ENCODE data around the gene MGST2. TPM values are rescaled to one million over a fixed set of nuclear protein-coding genes. Genes with fewer than 3 reads are reported as not detected.

The MGST2 gene
- polyA plus RNA-seq, 3 donors: 41.7 to 221 (median 153) TPM

DNA sequence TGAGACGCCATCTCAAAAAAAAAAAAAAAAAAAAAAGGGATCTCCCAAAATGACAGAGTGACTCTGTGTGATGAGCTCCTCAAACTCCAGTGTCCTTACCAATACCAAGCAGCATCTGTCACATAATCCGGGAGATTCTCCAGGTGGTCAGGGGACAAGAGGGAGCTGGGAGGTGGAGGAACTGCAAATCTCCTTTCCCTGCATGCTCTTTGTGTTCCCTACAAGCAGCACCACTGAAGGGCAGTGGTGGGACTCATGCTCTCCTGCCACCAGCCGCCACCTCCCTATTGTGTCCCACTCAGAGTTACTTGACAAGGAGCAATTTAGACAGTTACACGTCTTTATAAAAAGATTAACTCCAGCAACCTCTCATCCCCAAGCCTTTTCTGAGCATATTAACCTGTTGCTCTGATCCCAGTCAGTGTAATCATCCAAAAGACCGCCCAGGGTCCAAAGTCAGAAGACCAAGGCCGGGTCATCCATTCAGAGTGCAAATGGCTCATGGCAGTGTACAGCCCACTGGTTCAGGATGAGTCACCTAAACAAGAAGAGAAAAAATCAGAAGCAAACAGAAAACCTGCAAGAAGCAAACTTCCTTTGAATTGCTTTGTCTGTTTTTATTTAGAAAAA lies 23.6 kb downstream of the MGST2 start:
- Histone ChIP-seq H4K20me1 (ENCODE audit: insufficient read depth, low read length) (no peaks in the 10 kb centered on the region), H3K27ac (ENCODE audit: low read depth in 1 of 2, low read length in 2 of 2) (peak overlapping the region; percentile 60 to 72), H3K9me3 (replicated peaks in 1 of 2; ENCODE audit: control insufficient read depth in 1 of 2, insufficient read depth in 1 of 2, low read length in 2 of 2) (no peaks in the 10 kb centered on the region), H3K4me1 (ENCODE audit: control insufficient read depth in 1 of 2, insufficient read depth in 2 of 2, low read length in 2 of 2) (peaks cover 39 to 61% of the 10 kb centered on the region in 2 donors), H3K4me3 (replicated peaks in 1 of 3; ENCODE audit: low read depth in 2 of 3, low read length in 3 of 3) (peak overlapping the region in 1 of 3 experiments; percentile 14), H3K79me2 (ENCODE audit: insufficient read depth, low read length) (peaks cover 78% of the 10 kb centered on the region), H3K4me2 (replicated peaks; ENCODE audit: extremely low read depth, low read length, poor library complexity, severe bottlenecking) (no peak overlapping the region), H2AFZ (ENCODE audit: insufficient read depth, low read depth, low read length, poor library complexity, severe bottlenecking) (no peak overlapping the region), H3K27me3 (ENCODE audit: control insufficient read depth in 2 of 2, insufficient read depth in 2 of 2, low read length in 2 of 2) (no peaks in the 10 kb centered on the region), H3K36me3 (replicated peaks in 1 of 2; ENCODE audit: control insufficient read depth in 1 of 2, insufficient read depth in 2 of 2, low read length in 2 of 2) (peaks cover 3 to 26% of the 10 kb centered on the region in 2 donors), H3K9ac (ENCODE audit: insufficient read depth, low read length, poor library complexity, severe bottlenecking) (no peak overlapping the region)
- TF ChIP-seq, protein P1, sequence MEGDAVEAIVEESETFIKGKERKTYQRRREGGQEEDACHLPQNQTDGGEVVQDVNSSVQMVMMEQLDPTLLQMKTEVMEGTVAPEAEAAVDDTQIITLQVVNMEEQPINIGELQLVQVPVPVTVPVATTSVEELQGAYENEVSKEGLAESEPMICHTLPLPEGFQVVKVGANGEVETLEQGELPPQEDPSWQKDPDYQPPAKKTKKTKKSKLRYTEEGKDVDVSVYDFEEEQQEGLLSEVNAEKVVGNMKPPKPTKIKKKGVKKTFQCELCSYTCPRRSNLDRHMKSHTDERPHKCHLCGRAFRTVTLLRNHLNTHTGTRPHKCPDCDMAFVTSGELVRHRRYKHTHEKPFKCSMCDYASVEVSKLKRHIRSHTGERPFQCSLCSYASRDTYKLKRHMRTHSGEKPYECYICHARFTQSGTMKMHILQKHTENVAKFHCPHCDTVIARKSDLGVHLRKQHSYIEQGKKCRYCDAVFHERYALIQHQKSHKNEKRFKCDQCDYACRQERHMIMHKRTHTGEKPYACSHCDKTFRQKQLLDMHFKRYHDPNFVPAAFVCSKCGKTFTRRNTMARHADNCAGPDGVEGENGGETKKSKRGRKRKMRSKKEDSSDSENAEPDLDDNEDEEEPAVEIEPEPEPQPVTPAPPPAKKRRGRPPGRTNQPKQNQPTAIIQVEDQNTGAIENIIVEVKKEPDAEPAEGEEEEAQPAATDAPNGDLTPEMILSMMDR (IDR thresholded peaks at IDR 0.05): no peak
- Mint-ChIP-seq H3K36me3 (peaks cover 24 to 37% of the 10 kb centered on the region in 2 donors), H3K4me3 (no peak overlapping the region), H3K4me1 (peaks cover 57% of the 10 kb centered on the region), H3K27ac (peak overlapping the region; percentile 74 to 89 (median 83)), H3K27me3 (ENCODE audit: low read depth in 3 of 3) (no peaks in the 10 kb centered on the region), H3K9me3 (peaks cover 0 to 3% (median 0%) of the 10 kb centered on the region in 7 donors)
- 93% methylated on average over 2 of the region's 6 CpGs for WGBS (ENCODE audit: insufficient coverage)
- no peak for DNase-seq
- intact Hi-C loops (cut with micrococcal nuclease): no loop called here

DNA sequence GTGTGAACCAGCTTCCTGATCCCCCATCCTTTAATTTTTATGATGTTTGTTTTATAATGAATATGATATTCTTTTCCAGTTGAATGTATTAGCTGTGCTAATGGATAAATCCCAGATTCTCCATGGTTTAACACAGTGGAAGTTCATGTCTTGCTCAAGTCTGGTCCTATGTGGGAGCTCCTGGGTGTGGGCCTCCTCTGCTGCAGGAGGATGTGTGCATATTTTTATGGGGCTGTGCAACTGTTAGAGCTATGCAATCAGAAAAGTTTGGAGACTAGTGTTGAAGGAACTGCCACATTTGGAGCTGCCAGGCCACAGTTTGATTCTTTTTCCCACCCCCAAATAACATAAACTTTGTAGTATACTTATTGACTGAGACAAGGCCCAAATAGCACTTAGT lies 24.8 kb downstream of the MGST2 start:
- Histone ChIP-seq H3K79me2 (ENCODE audit: insufficient read depth, low read length) (peaks cover 75% of the 10 kb centered on the region), H4K20me1 (ENCODE audit: insufficient read depth, low read length) (no peaks in the 10 kb centered on the region), H3K36me3 (replicated peaks in 1 of 2; ENCODE audit: control insufficient read depth in 1 of 2, insufficient read depth in 2 of 2, low read length in 2 of 2) (peaks cover 5 to 27% of the 10 kb centered on the region in 2 donors), H3K4me1 (ENCODE audit: control insufficient read depth in 1 of 2, insufficient read depth in 2 of 2, low read length in 2 of 2) (peaks cover 39 to 61% of the 10 kb centered on the region in 2 donors), H3K4me2 (replicated peaks; ENCODE audit: extremely low read depth, low read length, poor library complexity, severe bottlenecking) (no peak overlapping the region), H3K4me3 (replicated peaks in 1 of 3; ENCODE audit: low read depth in 2 of 3, low read length in 3 of 3) (no peak overlapping the region), H3K27ac (ENCODE audit: low read depth in 1 of 2, low read length in 2 of 2) (peak overlapping the region in 1 of 2 donors; percentile 52), H3K9me3 (replicated peaks in 1 of 2; ENCODE audit: control insufficient read depth in 1 of 2, insufficient read depth in 1 of 2, low read length in 2 of 2) (no peaks in the 10 kb centered on the region), H2AFZ (ENCODE audit: insufficient read depth, low read depth, low read length, poor library complexity, severe bottlenecking) (no peak overlapping the region), H3K9ac (ENCODE audit: insufficient read depth, low read length, poor library complexity, severe bottlenecking) (no peak overlapping the region), H3K27me3 (ENCODE audit: control insufficient read depth in 2 of 2, insufficient read depth in 2 of 2, low read length in 2 of 2) (no peaks in the 10 kb centered on the region)
- DNase-seq: no peak
- Mint-ChIP-seq H3K27ac (peak overlapping the region in 2 of 7 donors; percentile 54 to 61), H3K4me3 (no peak overlapping the region), H3K9me3 (no peaks in the 10 kb centered on the region), H3K36me3 (peaks cover 23 to 36% of the 10 kb centered on the region in 2 donors), H3K4me1 (peaks cover 49% of the 10 kb centered on the region), H3K27me3 (ENCODE audit: low read depth in 3 of 3) (peaks cover 0 to 1% (median 0%) of the 10 kb centered on the region in 3 donors)
- TF ChIP-seq, protein P1 (IDR thresholded peaks at IDR 0.05): no peak
- intact Hi-C loops (cut with micrococcal nuclease): no loop called here

Measured in CD14-positive monocyte (primary cell).